ENCODE results near the gene SVEP1.
"Not testable (repeated sequence)": the region's sequence is repeated elsewhere in the genome, so short reads cannot be mapped to it uniquely, and the experiment has no call there.

Gene SVEP1

GRCh38 chr9:110399983-110400382 lies 179.6 kb downstream of the SVEP1 start:
- no peak for TF ChIP-seq ZNF70 (CRISPR knock-in tag; IDR thresholded peaks at IDR 0.05)
- no peak for TF ChIP-seq TCF4 (CRISPR knock-in tag; IDR thresholded peaks at IDR 0.05; ENCODE audit: borderline replicate concordance)
- TF ChIP-seq TOX (CRISPR knock-in tag; IDR thresholded peaks at IDR 0.05; ENCODE audit: borderline replicate concordance) = no peak
- no peak for TF ChIP-seq ZFP3 (CRISPR knock-in tag; IDR thresholded peaks at IDR 0.05)
- no peak for TF ChIP-seq SNAI2 (CRISPR knock-in tag; IDR thresholded peaks at IDR 0.05)
- no peak for TF ChIP-seq ZNF8 (CRISPR knock-in tag; IDR thresholded peaks at IDR 0.05)
- ATAC-seq = no peak

GRCh38 chr9:110398992-110399391 lies 180.5 kb downstream of the SVEP1 start:
- ATAC-seq = not testable (repeated sequence)

- no peak for TF ChIP-seq ESRRG (CRISPR knock-in tag; IDR thresholded peaks at IDR 0.05)
- TF ChIP-seq TCF4 (CRISPR knock-in tag; IDR thresholded peaks at IDR 0.05; ENCODE audit: borderline replicate concordance) = no peak
- TF ChIP-seq CSRNP3 (CRISPR knock-in tag; IDR thresholded peaks at IDR 0.05) = no peak
- no peak for TF ChIP-seq RARB (CRISPR knock-in tag; IDR thresholded peaks at IDR 0.05)
- no peak for TF ChIP-seq CSDC2 (CRISPR knock-in tag; IDR thresholded peaks at IDR 0.05)
- TF ChIP-seq CREB5 (CRISPR knock-in tag; IDR thresholded peaks at IDR 0.05; ENCODE audit: low read depth) = no peak
- TF ChIP-seq OSR1 (CRISPR knock-in tag; IDR thresholded peaks at IDR 0.05) = no peak
- TF ChIP-seq ZFP30 (CRISPR knock-in tag; IDR thresholded peaks at IDR 0.05) = no peak
- TF ChIP-seq PPARA (CRISPR knock-in tag; IDR thresholded peaks at IDR 0.05; ENCODE audit: borderline replicate concordance) = no peak
- no peak for TF ChIP-seq ZNF8 (CRISPR knock-in tag; IDR thresholded peaks at IDR 0.05)
- no peak for TF ChIP-seq ZNF565 (CRISPR knock-in tag; conservative IDR thresholded peaks at IDR 0.05; ENCODE audit: low read depth)
- TF ChIP-seq ZNF70 (CRISPR knock-in tag; IDR thresholded peaks at IDR 0.05) = no peak
- no peak for TF ChIP-seq POU6F1 (CRISPR knock-in tag; IDR thresholded peaks at IDR 0.05; ENCODE audit: borderline replicate concordance, low read depth)
- no peak for TF ChIP-seq GLIS3 (CRISPR knock-in tag; IDR thresholded peaks at IDR 0.05)
- no peak for TF ChIP-seq ZFP3 (CRISPR knock-in tag; IDR thresholded peaks at IDR 0.05)
- no peak for ATAC-seq
Observed at GRCh38 chr9:110391826-110392485, 187.6 kb downstream of the SVEP1 start.

- ATAC-seq = no peak
- no peak for TF ChIP-seq SNAI2 (CRISPR knock-in tag; IDR thresholded peaks at IDR 0.05)
- no peak for TF ChIP-seq ZFP30 (CRISPR knock-in tag; IDR thresholded peaks at IDR 0.05)
- no peak for TF ChIP-seq TOX (CRISPR knock-in tag; IDR thresholded peaks at IDR 0.05; ENCODE audit: borderline replicate concordance)
- no peak for TF ChIP-seq POU6F1 (CRISPR knock-in tag; IDR thresholded peaks at IDR 0.05; ENCODE audit: borderline replicate concordance, low read depth)
- no peak for TF ChIP-seq OSR1 (CRISPR knock-in tag; IDR thresholded peaks at IDR 0.05)
- no peak for TF ChIP-seq BACH2 (CRISPR knock-in tag; IDR thresholded peaks at IDR 0.05; ENCODE audit: borderline replicate concordance)
- no peak for TF ChIP-seq ZNF8 (CRISPR knock-in tag; IDR thresholded peaks at IDR 0.05)
- TF ChIP-seq TSHZ2 (CRISPR knock-in tag; IDR thresholded peaks at IDR 0.05) = no peak
- no peak for TF ChIP-seq RARB (CRISPR knock-in tag; IDR thresholded peaks at IDR 0.05)
- TF ChIP-seq CSRNP3 (CRISPR knock-in tag; IDR thresholded peaks at IDR 0.05) = no peak
- no peak for TF ChIP-seq CSDC2 (CRISPR knock-in tag; IDR thresholded peaks at IDR 0.05)
Observed at GRCh38 chr9:110389148-110389750, 190.3 kb downstream of the SVEP1 start.

All from SK-N-SH treated with all-trans-retinoic acid at 6 μM for 48 hours (cell line).